ENCODE results near the gene RPL11.
A peak's percentile ranks its signal among the peaks of the same experiment; 100 is the strongest.
"Not testable (repeated sequence)": the region's sequence is repeated elsewhere in the genome, so short reads cannot be mapped to it uniquely, and the experiment has no call there.

The RPL11 gene

GRCh38 chr1:23732363-23733224 is 41.0 kb downstream of the RPL11 start:
- no peak for DNase-seq (ENCODE audit: low spot score)

- DNase-seq (ENCODE audit: low spot score): not testable (repeated sequence)
These were observed 41.7 kb downstream of the RPL11 start for GRCh38 chr1:23733281-23733680.

GRCh38 chr1:23736437-23737134 is 45.0 kb downstream of the RPL11 start:
- no peak for DNase-seq (ENCODE audit: low spot score)

- no peak for DNase-seq (ENCODE audit: low spot score)
These were observed 50.0 kb downstream of the RPL11 start for GRCh38 chr1:23741609-23742008.

- DNase-seq (ENCODE audit: low spot score): no peak
These were observed 51.2 kb downstream of the RPL11 start for GRCh38 chr1:23742670-23743286.

GRCh38 chr1:23743287-23744152 is 51.9 kb downstream of the RPL11 start, which contains the start of gene ELOA:
TSS of gene ELOA (plus strand) at chr1:23743471. CDS start at chr1:23743504, 33 bp downstream.
- peak; percentile 94 for DNase-seq (ENCODE audit: low spot score)

- no peak for DNase-seq (ENCODE audit: low spot score)
These were observed 53.9 kb downstream of the RPL11 start for GRCh38 chr1:23745515-23745914.
